MCF 10A (cell line): ENCODE measurements around the gene PACSIN2. TPM values are rescaled to one million over a fixed set of nuclear protein-coding genes. Genes with fewer than 3 reads are reported as not detected.

Source experiments
- BruUV-seq: library from RNA; stranded (reverse); fragments of 400-500 nt; replicated peaks from 2 replicates; lab custom pipeline; 2021; lab: Mats Ljungman, UMichigan
- CTCF ChIA-PET: fragments of 300-600 bp; sonication (Branson Sonifier 250); formaldehyde crosslinking; extraction: SDS; loops from one replicate; lab custom pipeline; 2021; ENCODE audit warnings: antibody characterized with exemption, inconsistent platforms; lab: Yijun Ruan, JAX
- POLR2A ChIA-PET: fragments of 300-600, 350-650 bp; sonication (Branson Sonifier 250); formaldehyde crosslinking; extraction: SDS; loops from one replicate; lab custom pipeline; 2020; ENCODE audit warnings: antibody characterized with exemption, inconsistent platforms; lab: Yijun Ruan, JAX
- DNase-seq: peaks from one replicate; pipeline ENCODE4 v3.0.0-alpha.2; 2018; ENCODE audit not compliant: unreplicated experiment
- H3K27ac Mint-ChIP-seq: one replicate; pipeline ENCODE4 v1.8.0; 2022; ENCODE audit warnings: mild to moderate bottlenecking, low read depth, mixed read lengths; ENCODE audit not compliant: unreplicated experiment
- H3K27me3 Mint-ChIP-seq: one replicate; pipeline ENCODE4 v1.8.0; 2022; ENCODE audit warnings: mixed read lengths; ENCODE audit not compliant: insufficient read depth, unreplicated experiment
- H3K36me3 Mint-ChIP-seq: one replicate; pipeline ENCODE4 v1.8.0; 2022; ENCODE audit warnings: mild to moderate bottlenecking, moderate library complexity, mixed read lengths; ENCODE audit not compliant: insufficient read depth, unreplicated experiment
- H3K4me1 Mint-ChIP-seq: one replicate; pipeline ENCODE4 v1.8.0; 2022; ENCODE audit warnings: mixed read lengths; ENCODE audit not compliant: insufficient read depth, unreplicated experiment
- H3K4me3 Mint-ChIP-seq: one replicate; pipeline ENCODE4 v1.8.0; 2022; ENCODE audit warnings: mild to moderate bottlenecking, moderate library complexity, mixed read lengths; ENCODE audit not compliant: unreplicated experiment
- H3K9me3 Mint-ChIP-seq: one replicate; pipeline ENCODE4 v1.8.0; 2022; ENCODE audit warnings: mixed read lengths; ENCODE audit not compliant: unreplicated experiment
- intact Hi-C: fragments of 100-400 bp; cut with micrococcal nuclease; formaldehyde crosslinking; loops from 2 replicates; pipeline ENCODE4 v1.14.1; 2022
- total RNA-seq: library from RNA; stranded (reverse); gene quantifications from 2 replicates; pipeline ENCODE4 v1.2.3, GENCODE V29; 2022
- TF ChIP-seq, protein P1 (sequence below): fragments of 200-600 bp; IDR thresholded peaks from one replicate; pipeline ENCODE4 v1.8.0; 2022; ENCODE audit warnings: antibody characterized with exemption, mild to moderate bottlenecking; ENCODE audit not compliant: unreplicated experiment

The PACSIN2 gene
- total RNA-seq, 1 experiment from 2014 or later: 67.3 TPM

DNA sequence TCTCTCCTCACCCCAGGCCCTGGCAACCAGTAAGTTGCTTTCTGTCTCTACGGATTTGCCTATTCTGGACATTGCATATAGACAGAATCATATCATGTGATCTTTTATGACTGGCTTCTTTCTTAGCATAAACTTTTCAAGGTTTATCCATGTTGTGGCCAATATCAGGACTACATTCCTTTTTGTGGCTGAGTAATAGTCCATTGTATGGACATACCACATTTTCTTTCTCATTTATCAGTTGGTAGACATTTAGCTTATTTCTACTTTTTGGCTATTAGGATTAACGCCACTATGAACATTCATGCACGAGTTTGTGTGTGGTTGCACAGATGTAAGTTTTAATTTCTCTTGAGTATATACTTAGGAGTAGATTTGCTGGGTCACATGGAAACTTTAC is 193.6 kb downstream of the PACSIN2 start:
- DNase-seq: no peak
- ChIA-PET POLR2A (interaction anchor here (0.6 to 1.8 kb wide), 2 partner anchors 200 to 206 kb away, joined by 3 to 5 read pairs; no protein-coding TSS in a partner anchor), CTCF (interaction anchor here (0.6 to 2.1 kb wide), 7 partner anchors 12 to 289 kb away, joined by 3 to 10 read pairs (median 3); no protein-coding TSS in a partner anchor)
- H3K36me3 Mint-ChIP-seq: peaks cover 63% of the 10 kb centered on the region
- intact Hi-C loops: no loop called here
- H3K4me1 Mint-ChIP-seq: peaks cover 9% of the 10 kb centered on the region
- H3K9me3 Mint-ChIP-seq: no peaks in the 10 kb centered on the region
- no peaks in the 10 kb centered on the region for H3K27me3 Mint-ChIP-seq
- no peak overlapping the region for H3K4me3 Mint-ChIP-seq
- TF ChIP-seq, protein P1, sequence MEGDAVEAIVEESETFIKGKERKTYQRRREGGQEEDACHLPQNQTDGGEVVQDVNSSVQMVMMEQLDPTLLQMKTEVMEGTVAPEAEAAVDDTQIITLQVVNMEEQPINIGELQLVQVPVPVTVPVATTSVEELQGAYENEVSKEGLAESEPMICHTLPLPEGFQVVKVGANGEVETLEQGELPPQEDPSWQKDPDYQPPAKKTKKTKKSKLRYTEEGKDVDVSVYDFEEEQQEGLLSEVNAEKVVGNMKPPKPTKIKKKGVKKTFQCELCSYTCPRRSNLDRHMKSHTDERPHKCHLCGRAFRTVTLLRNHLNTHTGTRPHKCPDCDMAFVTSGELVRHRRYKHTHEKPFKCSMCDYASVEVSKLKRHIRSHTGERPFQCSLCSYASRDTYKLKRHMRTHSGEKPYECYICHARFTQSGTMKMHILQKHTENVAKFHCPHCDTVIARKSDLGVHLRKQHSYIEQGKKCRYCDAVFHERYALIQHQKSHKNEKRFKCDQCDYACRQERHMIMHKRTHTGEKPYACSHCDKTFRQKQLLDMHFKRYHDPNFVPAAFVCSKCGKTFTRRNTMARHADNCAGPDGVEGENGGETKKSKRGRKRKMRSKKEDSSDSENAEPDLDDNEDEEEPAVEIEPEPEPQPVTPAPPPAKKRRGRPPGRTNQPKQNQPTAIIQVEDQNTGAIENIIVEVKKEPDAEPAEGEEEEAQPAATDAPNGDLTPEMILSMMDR: no peak
- BruUV-seq: no TSS peak
- peak overlapping the region; percentile 41 for H3K27ac Mint-ChIP-seq

DNA sequence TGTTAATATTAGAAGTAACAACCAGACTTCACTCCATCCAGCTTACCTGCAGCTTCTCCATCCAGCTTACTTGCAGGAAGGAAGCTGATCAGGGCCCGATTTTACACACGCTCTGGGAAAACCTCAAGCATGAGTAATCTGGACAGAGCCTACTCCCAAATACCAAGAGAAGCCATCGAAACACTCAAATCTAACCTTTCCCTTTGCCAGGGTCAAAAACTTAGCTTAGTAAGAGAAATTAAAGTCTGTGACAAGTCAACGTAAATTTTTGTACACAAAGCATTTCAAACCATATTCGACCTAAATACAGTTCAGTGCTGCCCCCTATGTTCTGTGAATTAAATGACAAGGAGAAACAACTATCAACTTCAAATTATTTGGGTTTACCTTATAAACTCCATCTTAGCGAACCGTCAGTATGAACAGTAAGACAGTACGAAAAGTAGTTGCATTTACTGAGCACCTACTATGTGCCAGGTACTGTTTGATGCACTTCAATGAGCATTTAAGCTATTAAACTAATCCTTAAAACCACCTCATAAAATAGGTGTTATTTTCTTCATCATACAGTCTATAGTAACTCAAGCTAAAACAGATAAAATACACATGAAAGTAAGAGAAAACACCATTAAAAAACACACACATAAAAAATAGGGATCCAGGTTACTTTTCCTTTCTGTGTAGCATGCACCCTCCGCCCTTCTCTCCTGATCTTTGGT is 194.7 kb downstream of the PACSIN2 start:
- TF ChIP-seq, protein P1: peak; percentile 34
- Mint-ChIP-seq H3K27me3 (no peaks in the 10 kb centered on the region), H3K9me3 (no peaks in the 10 kb centered on the region), H3K4me1 (peaks cover 12% of the 10 kb centered on the region), H3K4me3 (no peak overlapping the region), H3K27ac (peak overlapping the region; percentile 46), H3K36me3 (peaks cover 54% of the 10 kb centered on the region)
- intact Hi-C loops: loop anchor here (1.0 kb wide), 1 partner anchor 199 kb away; no protein-coding TSS in a partner anchor
- ChIA-PET CTCF (interaction anchor here (0.6 to 2.3 kb wide), 27 partner anchors 9 to 1247 kb away, joined by 3 to 13 read pairs (median 4); partner anchors contain the start of gene CYB5R3), POLR2A (interaction anchor here (0.6 to 1.8 kb wide), 8 partner anchors 14 to 205 kb away, joined by 3 to 7 read pairs (median 4); partner anchors contain the start of genes CYB5R3 and POLDIP3)
- BruUV-seq: no TSS peak
- DNase-seq: peak; percentile 73

Other genes starting within 250 kb of the PACSIN2 start
- 67.1 and 82.9 TPM in 2 replicates for gene ARFGAP3, start 157.9 kb downstream of the PACSIN2 start, total RNA-seq
- gene TTLL1, start 74.2 kb upstream of the PACSIN2 start, total RNA-seq: 3.3 and 3.6 TPM in 2 replicates
- gene BIK, start 95.6 kb upstream of the PACSIN2 start, total RNA-seq: 7.3 and 10.0 TPM in 2 replicates
- gene MCAT, start 128.2 kb upstream of the PACSIN2 start, total RNA-seq: 17.6 and 18.8 TPM in 2 replicates
- gene TSPO, start 136.4 kb upstream of the PACSIN2 start, total RNA-seq: 294 and 308 TPM in 2 replicates
- 40.9 and 61.0 TPM in 2 replicates for gene TTLL12, start 172.0 kb upstream of the PACSIN2 start, total RNA-seq